ENCODE results near the gene ADAMTS14.

DNA sequence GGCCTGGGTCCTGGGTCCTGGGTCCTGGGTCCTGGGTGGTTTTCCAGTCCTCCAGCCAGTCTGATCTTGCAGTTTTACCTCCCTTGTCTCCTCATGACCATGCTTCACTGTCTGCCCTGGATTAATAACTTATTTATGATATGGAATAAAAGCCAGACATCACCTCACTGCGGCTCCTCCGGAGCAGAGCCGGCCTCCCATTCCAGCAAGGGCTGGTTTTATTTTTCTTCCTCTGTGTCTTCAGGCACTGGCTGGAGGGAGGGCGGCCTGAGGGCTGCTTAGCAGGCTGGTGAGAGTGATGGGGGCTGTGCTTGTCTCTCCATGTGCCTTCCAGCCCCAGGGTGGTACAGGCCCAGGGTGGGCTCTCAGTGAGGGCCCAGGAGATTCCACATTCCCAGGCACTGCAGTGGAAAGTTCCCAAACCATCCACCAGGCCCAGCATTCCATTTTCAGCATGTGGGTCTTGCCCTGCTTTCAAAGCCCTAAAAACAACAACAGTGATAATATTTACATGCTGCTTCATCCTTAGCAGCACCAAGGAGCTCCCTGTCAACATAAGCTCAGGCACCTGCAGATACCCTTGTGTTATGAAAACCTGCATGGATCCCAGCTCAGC lies 12.6 kb downstream of the ADAMTS14 start:
- TF ChIP-seq EZH2 (IDR thresholded peaks at IDR 0.05), result no peak
- TF ChIP-seq POLR2AphosphoS5 (IDR thresholded peaks at IDR 0.05; ENCODE audit: borderline replicate concordance, low read depth, low read length), result no peak
- no peak for TF ChIP-seq FOXP2 (optimal IDR thresholded peaks at IDR 0.05; ENCODE audit: control extremely low read depth, extremely low read length, insufficient read depth)
